Activated B cell treated with CpG ODN at 0.5 μM for 24 hours (primary cell): ENCODE data around the gene NCAM1. TPM values are rescaled to one million over a fixed set of nuclear protein-coding genes. Genes with fewer than 3 reads are reported as not detected.

Source experiments
- ATAC-seq: fragments of 200-7000 bp; cut with Tn5 transposase; one replicate; pipeline ENCODE4 v1.10.0; 2021; ENCODE audit warnings: low read depth, mild to moderate bottlenecking, moderate library complexity
- CTCF ChIA-PET: fragments of 350-600 bp; sonication (Branson Sonifier 250); formaldehyde crosslinking; loops from one replicate; lab custom pipeline; 2021; ENCODE audit warnings: antibody characterized with exemption; lab: Charles Lee
- POLR2A ChIA-PET: fragments of 350-600 bp; sonication (Branson Sonifier 250); formaldehyde crosslinking; loops from one replicate; lab custom pipeline; 2021; ENCODE audit warnings: antibody characterized with exemption; lab: Charles Lee
- DNase-seq: peaks from one replicate; pipeline ENCODE4 v3.0.0; 2022
- H3K27ac Mint-ChIP-seq: one replicate; pipeline ENCODE4 v1.8.0; 2020; ENCODE audit warnings: mixed read lengths
- H3K27me3 Mint-ChIP-seq: one replicate; pipeline ENCODE4 v1.8.0; 2021; ENCODE audit warnings: mixed read lengths
- H3K36me3 Mint-ChIP-seq: one replicate; pipeline ENCODE4 v1.8.0; 2021; ENCODE audit warnings: low read depth, mixed read lengths
- H3K4me1 Mint-ChIP-seq: one replicate; pipeline ENCODE4 v1.8.0; 2021; ENCODE audit warnings: mixed read lengths
- H3K4me3 Mint-ChIP-seq: one replicate; pipeline ENCODE4 v1.8.0; 2020; ENCODE audit warnings: mild to moderate bottlenecking, mixed read lengths
- H3K9me3 Mint-ChIP-seq: one replicate; pipeline ENCODE4 v1.8.0; 2020; ENCODE audit warnings: mixed read lengths
- CTCF ChIP-seq: fragments of 200-600 bp; IDR thresholded peaks from one replicate; pipeline ENCODE4 v1.8.0; 2022; ENCODE audit warnings: antibody characterized with exemption, mild to moderate bottlenecking
- intact Hi-C: fragments of 100-400 bp; cut with micrococcal nuclease; formaldehyde crosslinking; loops from one replicate; pipeline ENCODE4 v1.15.1; 2024
- total RNA-seq: library from RNA; stranded (reverse); gene quantifications from 2 replicates; pipeline ENCODE4 v1.2.3, GENCODE V29; 2022

Gene NCAM1
- total RNA-seq, 1 donor from 2014 or later = not detected

- CTCF ChIA-PET = no interaction called here
- Mint-ChIP-seq H3K36me3 (no peaks in the 10 kb centered on the region), H3K27me3 (no peaks in the 10 kb centered on the region)
Observed at GRCh38 chr11:113172382-113172951, 211.2 kb downstream of the NCAM1 start.

GRCh38 chr11:113173126-113173525 lies 211.9 kb downstream of the NCAM1 start:
- peaks cover 5% of the 10 kb centered on the region for H3K27me3 Mint-ChIP-seq
- intact Hi-C loops = no loop called here
- POLR2A ChIA-PET = no interaction called here
- no peaks in the 10 kb centered on the region for H3K4me1 Mint-ChIP-seq
- TF ChIP-seq CTCF = no peak
- H3K4me3 Mint-ChIP-seq = no peak overlapping the region
- H3K27ac Mint-ChIP-seq = no peak overlapping the region
- DNase-seq = no peak
- ATAC-seq = no peak
- no peaks in the 10 kb centered on the region for H3K36me3 Mint-ChIP-seq
- H3K9me3 Mint-ChIP-seq = no peaks in the 10 kb centered on the region
- CTCF ChIA-PET = no interaction called here

More at GRCh38 chr11:113172382-113172951, 211.2 kb downstream of the NCAM1 start:
- intact Hi-C loops = no loop called here
- POLR2A ChIA-PET = no interaction called here
- Mint-ChIP-seq H3K27ac (no peak overlapping the region), H3K4me1 (no peaks in the 10 kb centered on the region), H3K4me3 (no peak overlapping the region), H3K9me3 (no peaks in the 10 kb centered on the region)
- DNase-seq (no peak), ATAC-seq (no peak)
- TF ChIP-seq CTCF = no peak

- H3K27ac Mint-ChIP-seq = no peak overlapping the region
- no peak overlapping the region for H3K4me3 Mint-ChIP-seq
- DNase-seq = no peak
- TF ChIP-seq CTCF = no peak
- H3K27me3 Mint-ChIP-seq = peaks cover 5% of the 10 kb centered on the region
- H3K9me3 Mint-ChIP-seq = no peaks in the 10 kb centered on the region
- intact Hi-C loops = no loop called here
- CTCF ChIA-PET = no interaction called here
- H3K4me1 Mint-ChIP-seq = no peaks in the 10 kb centered on the region
- ATAC-seq = no peak
- H3K36me3 Mint-ChIP-seq = no peaks in the 10 kb centered on the region
- POLR2A ChIA-PET = no interaction called here
Observed at GRCh38 chr11:113174882-113175281, 213.7 kb downstream of the NCAM1 start.

- intact Hi-C loops = no loop called here
- CTCF ChIA-PET = no interaction called here
- H3K27ac Mint-ChIP-seq = no peak overlapping the region
- H3K4me3 Mint-ChIP-seq = no peak overlapping the region
- no peak for TF ChIP-seq CTCF
- no peaks in the 10 kb centered on the region for H3K4me1 Mint-ChIP-seq
- H3K27me3 Mint-ChIP-seq = peaks cover 5% of the 10 kb centered on the region
- no peaks in the 10 kb centered on the region for H3K36me3 Mint-ChIP-seq
- ATAC-seq (no peak), DNase-seq (no peak)
- H3K9me3 Mint-ChIP-seq = no peaks in the 10 kb centered on the region
- POLR2A ChIA-PET = no interaction called here
Observed at GRCh38 chr11:113176599-113177360, 215.6 kb downstream of the NCAM1 start.

GRCh38 chr11:113177671-113178070 lies 216.5 kb downstream of the NCAM1 start:
- peaks cover 5% of the 10 kb centered on the region for H3K27me3 Mint-ChIP-seq

More at GRCh38 chr11:113177671-113178070, 216.5 kb downstream of the NCAM1 start:
- Mint-ChIP-seq H3K9me3 (no peaks in the 10 kb centered on the region), H3K4me1 (no peaks in the 10 kb centered on the region), H3K36me3 (no peaks in the 10 kb centered on the region), H3K4me3 (no peak overlapping the region), H3K27ac (no peak overlapping the region)
- no peak for TF ChIP-seq CTCF
- ChIA-PET POLR2A (no interaction called here), CTCF (no interaction called here)
- ATAC-seq (no peak), DNase-seq (no peak)
- intact Hi-C loops = no loop called here
